NCI-H446 treated with DMSO at 0.1 percent for 48 hours (cell line): ENCODE results near the gene SLC26A1.

ENCODE experiments used
- DNase-seq: peaks from one replicate; lab custom pipeline; 2025; lab: John Stamatoyannopoulos, UW

The SLC26A1 gene

GRCh38 chr4:964346-965025 lies 28.7 kb downstream of the SLC26A1 start:
- no peak for DNase-seq

GRCh38 chr4:963276-964225 lies 29.7 kb downstream of the SLC26A1 start:
- DNase-seq: no peak

DNA sequence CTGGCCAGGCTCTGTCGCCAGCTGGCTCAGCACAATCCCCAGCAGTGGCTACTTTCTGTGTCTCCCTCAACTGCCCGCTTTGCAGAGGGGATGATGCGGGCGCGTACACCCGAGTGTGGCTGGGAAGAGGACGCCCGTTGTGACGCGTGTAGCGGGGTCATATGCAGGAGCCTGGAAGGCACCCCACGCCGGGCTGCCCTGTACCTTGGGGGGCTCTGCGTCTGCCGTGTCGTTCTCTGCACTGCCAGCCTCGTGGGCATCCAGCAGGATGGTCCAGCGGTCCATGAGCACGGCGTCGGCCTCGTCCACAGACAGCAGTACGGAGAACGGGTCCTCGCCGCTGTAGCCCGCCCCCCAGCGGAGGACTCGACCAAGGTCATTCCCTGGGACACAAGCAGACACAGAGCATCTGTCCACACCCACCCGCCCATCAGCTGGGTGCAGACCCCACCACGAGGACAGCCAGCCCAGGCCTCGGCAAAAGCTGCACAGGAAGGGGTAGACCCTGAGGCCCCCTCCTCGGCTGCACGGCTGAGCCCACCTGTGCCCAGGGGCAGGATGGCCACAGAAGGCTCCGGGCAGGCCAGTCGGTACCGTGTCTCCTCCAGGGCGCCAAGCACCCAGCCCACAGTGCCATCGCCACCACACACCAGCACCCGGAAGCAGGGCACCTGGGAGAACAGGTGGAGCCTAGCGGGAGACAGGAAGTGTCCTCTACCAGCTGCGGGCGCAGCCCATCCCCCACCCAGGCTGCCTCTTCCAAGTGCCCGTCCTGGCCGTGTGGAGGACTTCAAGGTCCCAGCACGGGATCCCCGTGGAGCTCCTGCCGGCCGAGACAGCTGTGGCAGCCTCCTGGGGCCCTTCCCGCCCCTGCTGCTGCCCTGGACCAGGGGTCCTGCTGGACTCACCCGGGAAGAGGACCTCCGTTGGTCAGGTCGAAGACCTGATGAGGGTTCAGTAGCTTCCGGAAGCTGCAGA lies 30.7 kb downstream of the SLC26A1 start:
- DNase-seq: no peak

GRCh38 chr4:961351-962230 lies 31.6 kb downstream of the SLC26A1 start:
- DNase-seq: no peak

DNA sequence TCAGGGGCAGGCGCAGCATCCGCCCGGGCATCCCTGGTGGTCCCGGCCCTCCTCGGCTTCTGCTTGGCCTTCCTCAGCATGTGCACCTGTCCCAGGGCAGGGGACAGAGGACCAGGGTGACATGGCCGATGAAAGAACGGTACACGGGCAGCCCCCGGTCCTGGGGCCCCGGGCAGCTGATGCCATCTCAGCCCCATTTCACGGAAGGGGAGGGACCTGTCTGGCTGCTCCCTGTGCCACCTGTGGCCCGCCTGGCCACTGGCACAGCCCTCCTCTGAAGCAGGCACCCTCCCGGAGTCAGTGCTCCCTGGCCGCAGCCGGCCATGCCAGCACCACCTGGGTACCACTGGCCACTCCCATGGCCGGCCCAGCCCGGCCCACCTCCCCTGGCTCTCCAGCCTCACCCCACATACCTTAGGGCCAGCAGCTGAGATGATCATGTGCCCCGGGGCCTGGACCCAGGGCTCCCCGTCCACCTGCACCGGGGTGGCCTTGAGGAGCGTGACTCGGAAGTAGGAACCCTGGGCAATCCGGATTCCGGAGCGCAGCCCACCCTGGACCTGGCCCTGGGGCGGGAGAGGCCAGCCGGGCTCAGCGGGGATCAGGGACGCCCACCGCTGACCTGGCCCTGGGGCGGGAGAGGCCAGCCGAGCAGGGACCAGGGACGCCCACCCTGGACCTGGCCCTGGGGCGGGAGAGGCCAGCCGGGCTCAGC lies 32.4 kb downstream of the SLC26A1 start:
- no peak for DNase-seq

GRCh38 chr4:960140-960635 lies 33.0 kb downstream of the SLC26A1 start:
- DNase-seq: no peak

- DNase-seq: no peak
Measured at GRCh38 chr4:959338-960139, 33.7 kb downstream of the SLC26A1 start.

GRCh38 chr4:958696-959337 lies 34.4 kb downstream of the SLC26A1 start:
- DNase-seq: no peak

DNA sequence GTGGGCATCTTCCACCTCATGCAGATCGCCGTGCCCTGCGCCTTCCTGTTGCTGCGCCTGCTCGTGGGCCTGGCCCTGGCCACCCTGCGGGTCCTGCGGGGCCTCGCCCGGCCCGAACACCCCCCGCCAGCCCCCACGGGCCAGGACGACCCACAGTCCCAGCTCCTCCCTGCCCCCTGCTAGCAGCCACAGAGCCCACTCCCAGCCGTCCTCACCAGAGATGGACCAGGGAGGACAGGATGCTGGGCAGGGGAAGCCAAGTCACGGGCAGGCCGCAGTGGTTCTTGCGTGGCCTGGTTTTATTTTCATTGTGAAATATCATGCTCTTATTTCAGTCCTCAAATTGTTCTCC lies 34.9 kb downstream of the SLC26A1 start:
- DNase-seq: no peak

DNA sequence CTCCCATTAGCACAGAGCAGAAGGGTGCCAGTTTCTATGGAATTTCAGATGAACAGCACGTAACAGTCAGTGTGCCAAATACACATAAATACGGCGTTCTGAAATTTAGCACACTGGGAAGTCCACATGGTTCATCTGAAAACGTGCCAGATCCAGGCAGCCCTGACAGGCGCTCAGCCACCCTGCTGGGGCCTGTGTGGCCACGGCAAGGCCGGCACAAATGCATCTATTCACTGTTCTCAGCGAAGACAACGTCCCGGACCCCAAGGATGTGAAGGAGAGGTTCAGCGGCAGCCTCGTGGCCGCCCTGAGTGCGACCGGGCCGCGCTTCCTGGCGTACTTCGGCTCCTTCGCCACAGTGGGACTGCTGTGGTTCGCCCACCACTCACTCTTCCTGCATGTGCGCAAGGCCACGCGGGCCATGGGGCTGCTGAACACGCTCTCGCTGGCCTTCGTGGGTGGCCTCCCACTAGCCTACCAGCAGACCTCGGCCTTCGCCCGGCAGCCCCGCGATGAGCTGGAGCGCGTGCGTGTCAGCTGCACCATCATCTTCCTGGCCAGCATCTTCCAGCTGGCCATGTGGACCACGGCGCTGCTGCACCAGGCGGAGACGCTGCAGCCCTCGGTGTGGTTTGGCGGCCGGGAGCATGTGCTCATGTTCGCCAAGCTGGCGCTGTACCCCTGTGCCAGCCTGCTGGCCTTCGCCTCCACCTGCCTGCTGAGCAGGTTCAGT lies 35.5 kb downstream of the SLC26A1 start:
- no peak for DNase-seq

DNA sequence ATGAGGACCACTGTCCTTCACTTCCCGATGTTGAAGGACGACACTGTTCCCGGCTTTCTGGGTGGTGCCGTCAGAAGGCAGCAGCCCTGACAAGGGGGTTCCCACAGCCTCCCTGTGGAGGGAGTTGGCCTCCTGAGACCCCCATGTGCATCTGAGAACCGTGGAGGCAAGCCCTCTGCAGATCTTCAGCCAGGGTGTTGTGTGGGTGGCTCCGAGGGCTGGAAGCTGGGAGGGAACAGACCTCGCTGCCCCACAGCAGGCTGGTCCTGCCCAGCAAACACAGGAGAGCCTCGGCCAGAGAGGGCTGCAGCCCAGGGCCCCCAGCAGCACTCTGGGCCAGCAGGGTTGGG lies 36.0 kb downstream of the SLC26A1 start:
- no peak for DNase-seq

GRCh38 chr4:956531-957230 lies 36.5 kb downstream of the SLC26A1 start:
- DNase-seq: no peak

DNA sequence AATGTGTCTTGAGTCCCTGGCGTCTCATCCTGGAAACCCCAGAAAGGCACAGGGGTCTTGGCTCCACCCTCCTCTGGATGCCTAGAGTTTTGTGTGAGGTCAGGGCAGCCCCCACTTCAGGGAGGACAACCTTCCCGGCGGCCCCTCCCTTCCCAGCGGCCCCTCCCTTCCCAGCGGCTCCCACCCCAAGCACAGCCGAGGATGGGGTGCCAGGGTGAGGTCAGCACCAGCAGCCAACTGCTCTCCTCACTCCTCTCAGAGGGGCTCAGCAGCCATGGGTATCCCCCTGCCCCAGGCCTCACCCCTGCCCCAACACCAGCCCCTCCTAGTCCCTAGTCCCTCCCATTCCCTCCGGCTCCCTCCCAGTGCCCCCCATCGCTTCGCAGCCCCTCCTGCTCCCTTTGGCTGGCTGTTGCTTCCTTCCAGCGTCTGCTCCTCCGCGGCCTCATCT lies 37.2 kb downstream of the SLC26A1 start:
- DNase-seq: no peak

GRCh38 chr4:955161-955921 lies 37.9 kb downstream of the SLC26A1 start:
- DNase-seq: no peak

- DNase-seq: no peak
Measured at GRCh38 chr4:954211-955020, 38.8 kb downstream of the SLC26A1 start.

- DNase-seq: no peak
Measured at GRCh38 chr4:953574-953915, 39.7 kb downstream of the SLC26A1 start.
